K562 (cell line): ENCODE results near the gene PRKAR1B. TPM values are rescaled to one million over a fixed set of nuclear protein-coding genes. Genes with fewer than 3 reads are reported as not detected.

Experiments
- ARID4B ChIP-seq: sonication (generic); formaldehyde crosslinking; IDR thresholded peaks from 2 replicates; pipeline ENCODE4 v1.8.0; 2022; ENCODE audit warnings: mild to moderate bottlenecking, missing genetic modification reagents
- BCOR ChIP-seq: fragments of 450-650 bp; IDR thresholded peaks from 2 replicates; pipeline ENCODE4 v1.6.1; 2016
- E2F4 ChIP-seq: sonication (generic); formaldehyde crosslinking; IDR thresholded peaks from 2 replicates; pipeline ENCODE4 v1.8.0; 2022; ENCODE audit warnings: mild to moderate bottlenecking, low read depth, missing genetic modification reagents
- ELK3 ChIP-seq: fragments of 450-650 bp; formaldehyde crosslinking; IDR thresholded peaks from 2 replicates; pipeline ENCODE4 v1.4.0; 2020; ENCODE audit warnings: mild to moderate bottlenecking
- ILK ChIP-seq: fragments of 450-650 bp; IDR thresholded peaks from 2 replicates; pipeline ENCODE4 v1.6.1; 2016; ENCODE audit warnings: missing genetic modification characterization, low read depth, mild to moderate bottlenecking, missing compliant biosample characterization, moderate library complexity, borderline replicate concordance
- JUN ChIP-seq, 2 experiments: sonication (generic) in 1 of 2; formaldehyde crosslinking in 1 of 2; IDR thresholded peaks; 2 replicates each; pipeline versions ENCODE4 v1.6.1 to v1.8.0; 2012 to 2022; ENCODE audit warnings: borderline replicate concordance in 2 of 2, mild to moderate bottlenecking in 2 of 2, improper control_type of control experiment in 1 of 2, low read depth in 1 of 2, low read length in 1 of 2, missing genetic modification reagents in 1 of 2
- JUNB ChIP-seq: fragments of 450-650 bp; formaldehyde crosslinking; conservative IDR thresholded peaks from 2 replicates; pipeline ENCODE4 v1.4.0; 2020; ENCODE audit warnings: mild to moderate bottlenecking
- MED1 ChIP-seq: sonication (generic); formaldehyde crosslinking; IDR thresholded peaks from 2 replicates; pipeline ENCODE4 v1.8.1; 2023; ENCODE audit warnings: missing genetic modification reagents, borderline replicate concordance
- NCOA1 ChIP-seq: fragments of 450-650 bp; IDR thresholded peaks from 2 replicates; pipeline ENCODE4 v1.6.1; 2016; ENCODE audit warnings: low read depth
- NFYB ChIP-seq: IDR thresholded peaks from 2 replicates; pipeline ENCODE4 v1.6.1; 2011; ENCODE audit warnings: mild to moderate bottlenecking, moderate library complexity; ENCODE audit not compliant: insufficient read length; ENCODE audit errors: extremely low read depth
- PCBP2 ChIP-seq: fragments of 200-400 bp; formaldehyde crosslinking; IDR thresholded peaks from 2 replicates; pipeline ENCODE4 v1.6.1; 2018; ENCODE audit warnings: low read length, low read depth, mild to moderate bottlenecking, moderate library complexity; ENCODE audit not compliant: poor library complexity, severe bottlenecking
- SAFB2 ChIP-seq: fragments of 200-400 bp; formaldehyde crosslinking; IDR thresholded peaks from 2 replicates; pipeline ENCODE4 v1.6.1; 2018; ENCODE audit warnings: borderline replicate concordance, low read length, low read depth, moderate library complexity; ENCODE audit not compliant: severe bottlenecking
- SMARCA5 ChIP-seq: fragments of 450-650 bp; IDR thresholded peaks from 2 replicates; pipeline ENCODE4 v1.6.1; 2016
- SP1 ChIP-seq: sonication (generic); formaldehyde crosslinking; IDR thresholded peaks from 2 replicates; pipeline ENCODE4 v1.8.1; 2022; ENCODE audit warnings: mild to moderate bottlenecking, missing genetic modification reagents
- TAF7 ChIP-seq: fragments of 450-650 bp; IDR thresholded peaks from 2 replicates; pipeline ENCODE4 v1.6.1; 2016; ENCODE audit warnings: missing genetic modification characterization, missing compliant biosample characterization
- TCF7 ChIP-seq: sonication (generic); IDR thresholded peaks from 2 replicates; pipeline ENCODE4 v1.6.1; 2016; ENCODE audit warnings: antibody characterized with exemption, borderline replicate concordance
- TCFL5 ChIP-seq: fragments of 250-450 bp; sonication (Bioruptor Pico); conservative IDR thresholded peaks from 2 replicates; pipeline ENCODE4 v1.6.1; 2021; ENCODE audit warnings: mild to moderate bottlenecking, moderate library complexity, matching md5 sums
- TOE1 ChIP-seq, 2 experiments: fragments of 450-650 bp in 1 of 2; sonication (generic) in 1 of 2; formaldehyde crosslinking in 1 of 2; IDR thresholded peaks; 2 replicates each; pipeline versions ENCODE4 v1.7.1 to v1.8.0; 2016 to 2022; ENCODE audit warnings: borderline replicate concordance in 2 of 2, mild to moderate bottlenecking in 2 of 2, antibody characterized with exemption in 1 of 2, inconsistent platforms in 1 of 2, low read depth in 1 of 2, missing genetic modification reagents in 1 of 2, moderate library complexity in 1 of 2
- ZNF121 ChIP-seq: sonication (generic); formaldehyde crosslinking; conservative IDR thresholded peaks from 2 replicates; pipeline ENCODE4 v1.8.0; 2022; ENCODE audit warnings: missing genetic modification reagents
- ZNF253 ChIP-seq: fragments of 250-450 bp; sonication (Bioruptor Pico); conservative IDR thresholded peaks from 2 replicates; pipeline ENCODE4 v1.6.1; 2021; ENCODE audit warnings: mild to moderate bottlenecking
- polyA plus RNA-seq, 8 experiments: library from polyadenylated mRNA; depleted of rRNA in 4 of 8; stranded (reverse) in 5 of 8; unstranded in 3 of 8; fragments of >200 nt; fragmentation: Nextera tagmentation in 2 of 8; fragmentation: Illumina TruSeq in 1 of 8; extraction: Ambion mirVana in 2 of 8; extraction: Trizol in 1 of 8; gene quantifications; 2 replicates each; pipeline versions ENCODE4 v1.2.1 to v1.2.3, GENCODE V29; 2011 to 2014; ENCODE audit warnings: inconsistent platforms in 1 of 8, missing spikeins in 1 of 8
- total RNA-seq, 7 experiments: library from RNA; depleted of rRNA in 6 of 7; stranded (reverse); fragments of >200 nt in 6 of 7; fragmentation: Illumina TruSeq in 2 of 7; extraction: Trizol in 2 of 7; gene quantifications; 2 replicates each; pipeline versions ENCODE4 v1.2.1 to v1.2.3, GENCODE V29; 2011 to 2021; ENCODE audit warnings: low replicate concordance in 1 of 7

Gene PRKAR1B
- total and polyA plus RNA-seq, 9 of the 15 experiments (the other 6 are each of a cell fraction or from before 2014, with no cell fraction given), result 0.99 to 30.5 (median 12.7) TPM

GRCh38 chr7:583410-584121 lies 143.5 kb downstream of the PRKAR1B start (continued):
- TF ChIP-seq ELK3 (no peak), ZNF253 (CRISPR knock-in tag) (no peak), SAFB2 (no peak), TCF7 (no peak), ARID4B (CRISPR knock-in tag) (no peak), SP1 (CRISPR knock-in tag) (no peak), TAF7 (tag) (no peak), JUNB (CRISPR knock-in tag) (no peak), PCBP2 (no peak), BCOR (no peak), NCOA1 (no peak), NFYB (no peak), ILK (tag) (no peak), ZNF121 (CRISPR knock-in tag) (no peak), TCFL5 (no peak), E2F4 (peak; percentile 49; the same call in 1 of the 2 replicates), SMARCA5 (peak; percentile 39; the same call in 1 of the 2 replicates), MED1 (CRISPR knock-in tag) (peak; percentile 83; the same call in 1 of the 2 replicates), JUN (IDR thresholded peaks at IDR 0.05; ENCODE audit: borderline replicate concordance, low read depth, low read length) (no peak), JUN (CRISPR knock-in tag; IDR thresholded peaks at IDR 0.05; ENCODE audit: borderline replicate concordance) (0 out of 2 replicates have a peak, but pooled peaks have one; percentile 65), TOE1 (IDR thresholded peaks at IDR 0.05; ENCODE audit: borderline replicate concordance) (peak; percentile 65), TOE1 (CRISPR knock-in tag; IDR thresholded peaks at IDR 0.05; ENCODE audit: borderline replicate concordance, low read depth) (no peak)
